GM21576 (cell line): Measurements from ENCODE around the gene CIART.
"Not testable (repeated sequence)": the region's sequence is repeated elsewhere in the genome, so short reads cannot be mapped to it uniquely, and the experiment has no call there.

ENCODE experiments used
- ATAC-seq: cut with Tn5 transposase; IDR thresholded peaks from one replicate; pipeline ENCODE4 v1.9.1; 2021; ENCODE audit warnings: mild to moderate bottlenecking, moderate library complexity; ENCODE audit not compliant: unreplicated experiment

The CIART gene

GRCh38 chr1:150281758-150282557 lies at the start of gene CIART:
Gene CIART, plus strand, starts transcription at chr1:150282554. Its CDS starts 714 bp downstream, at chr1:150283268.
- peak; percentile 55 for ATAC-seq

- ATAC-seq: not testable (repeated sequence)
Measured at GRCh38 chr1:150232921-150233320, 49.4 kb upstream of the CIART start.

GRCh38 chr1:150233359-150234308 lies 48.7 kb upstream of the CIART start:
- ATAC-seq: no peak

- no peak for ATAC-seq
Measured at GRCh38 chr1:150234309-150234565, 48.1 kb upstream of the CIART start.

GRCh38 chr1:150234566-150235293 lies 47.6 kb upstream of the CIART start:
- ATAC-seq: peak; percentile 36

- no peak for ATAC-seq
Measured at GRCh38 chr1:150235294-150235851, 47.0 kb upstream of the CIART start.

- ATAC-seq: peak; percentile 78
Measured at GRCh38 chr1:150235852-150236613, 46.3 kb upstream of the CIART start, which contains the start of gene ANP32E. Gene ANP32E, minus strand, starts transcription at chr1:150236112. Its CDS starts 326 bp downstream, at chr1:150235786.

GRCh38 chr1:150236614-150237100 lies 45.7 kb upstream of the CIART start:
- ATAC-seq: no peak

GRCh38 chr1:150237176-150237575 lies 45.2 kb upstream of the CIART start:
- not testable (repeated sequence) for ATAC-seq

- no peak for ATAC-seq
Measured at GRCh38 chr1:150237746-150238145, 44.6 kb upstream of the CIART start.

- ATAC-seq: no peak
Measured at GRCh38 chr1:150243003-150243402, 39.4 kb upstream of the CIART start.

- no peak for ATAC-seq
Measured at GRCh38 chr1:150249936-150250335, 32.4 kb upstream of the CIART start.

- ATAC-seq: no peak
Measured at GRCh38 chr1:150256198-150256553, 26.2 kb upstream of the CIART start.

- ATAC-seq: no peak
Measured at GRCh38 chr1:150256554-150257341, 25.6 kb upstream of the CIART start.

GRCh38 chr1:150257624-150258585 lies 24.4 kb upstream of the CIART start, which contains the start of gene CA14:
Gene CA14, plus strand, starts transcription at chr1:150257774. Its CDS starts 355 bp downstream, at chr1:150258129.
- no peak for ATAC-seq

GRCh38 chr1:150259217-150259616 lies 23.1 kb upstream of the CIART start:
- ATAC-seq: no peak

- no peak for ATAC-seq
Measured at GRCh38 chr1:150259758-150260669, 22.3 kb upstream of the CIART start.
